ENCODE data around the gene SLC17A2. TPM values are rescaled to one million over a fixed set of nuclear protein-coding genes. Genes with fewer than 3 reads are reported as not detected.

SLC17A2 gene
- total and polyA plus RNA-seq, 12 donors: not detected

DNA sequence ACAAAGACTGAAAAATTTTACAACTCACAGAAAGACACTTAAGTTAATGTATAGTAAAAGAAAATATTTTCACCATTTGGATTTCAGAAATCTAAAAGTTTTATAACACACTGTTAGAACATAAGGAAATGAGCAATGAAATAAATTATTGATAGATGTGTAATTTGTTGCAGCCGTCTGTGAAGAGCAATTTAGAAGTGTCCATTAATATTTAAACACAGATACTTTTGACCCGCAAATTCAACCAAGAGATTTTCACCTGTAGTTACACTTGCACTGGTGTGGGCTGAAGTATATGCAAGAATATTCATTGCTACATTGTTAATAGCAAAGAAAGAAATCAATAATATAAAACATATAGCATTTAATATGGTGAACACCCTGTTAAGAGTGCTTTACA lies 41.9 kb downstream of the SLC17A2 start:
- intact Hi-C loops (cut with DNase I): loop anchor here in 1 of 2 donors (10.0 kb wide), 1 partner anchor 164 kb away; a partner anchor contains a TSS
- Histone ChIP-seq H3K4me1 (replicated peaks in 1 of 2) (peaks cover 3 to 8% of the 10 kb centered on the region in 2 donors), H3K9me3 (replicated peaks in 1 of 3) (no peaks in the 10 kb centered on the region), H3K36me3 (replicated peaks in 1 of 2) (no peaks in the 10 kb centered on the region), H3K4me3 (no peak overlapping the region), H3K27me3 (no peaks in the 10 kb centered on the region), H3K27ac (no peak overlapping the region)
- TF ChIP-seq POLR2A (IDR thresholded peaks at IDR 0.05): no peak
- TF ChIP-seq, protein P1, sequence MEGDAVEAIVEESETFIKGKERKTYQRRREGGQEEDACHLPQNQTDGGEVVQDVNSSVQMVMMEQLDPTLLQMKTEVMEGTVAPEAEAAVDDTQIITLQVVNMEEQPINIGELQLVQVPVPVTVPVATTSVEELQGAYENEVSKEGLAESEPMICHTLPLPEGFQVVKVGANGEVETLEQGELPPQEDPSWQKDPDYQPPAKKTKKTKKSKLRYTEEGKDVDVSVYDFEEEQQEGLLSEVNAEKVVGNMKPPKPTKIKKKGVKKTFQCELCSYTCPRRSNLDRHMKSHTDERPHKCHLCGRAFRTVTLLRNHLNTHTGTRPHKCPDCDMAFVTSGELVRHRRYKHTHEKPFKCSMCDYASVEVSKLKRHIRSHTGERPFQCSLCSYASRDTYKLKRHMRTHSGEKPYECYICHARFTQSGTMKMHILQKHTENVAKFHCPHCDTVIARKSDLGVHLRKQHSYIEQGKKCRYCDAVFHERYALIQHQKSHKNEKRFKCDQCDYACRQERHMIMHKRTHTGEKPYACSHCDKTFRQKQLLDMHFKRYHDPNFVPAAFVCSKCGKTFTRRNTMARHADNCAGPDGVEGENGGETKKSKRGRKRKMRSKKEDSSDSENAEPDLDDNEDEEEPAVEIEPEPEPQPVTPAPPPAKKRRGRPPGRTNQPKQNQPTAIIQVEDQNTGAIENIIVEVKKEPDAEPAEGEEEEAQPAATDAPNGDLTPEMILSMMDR (IDR thresholded peaks at IDR 0.05): no peak
- no peak for DNase-seq
- 81 to 87% (median 83%) methylated on average over 2 of the region's 2 CpGs for WGBS, 4 donors

DNA sequence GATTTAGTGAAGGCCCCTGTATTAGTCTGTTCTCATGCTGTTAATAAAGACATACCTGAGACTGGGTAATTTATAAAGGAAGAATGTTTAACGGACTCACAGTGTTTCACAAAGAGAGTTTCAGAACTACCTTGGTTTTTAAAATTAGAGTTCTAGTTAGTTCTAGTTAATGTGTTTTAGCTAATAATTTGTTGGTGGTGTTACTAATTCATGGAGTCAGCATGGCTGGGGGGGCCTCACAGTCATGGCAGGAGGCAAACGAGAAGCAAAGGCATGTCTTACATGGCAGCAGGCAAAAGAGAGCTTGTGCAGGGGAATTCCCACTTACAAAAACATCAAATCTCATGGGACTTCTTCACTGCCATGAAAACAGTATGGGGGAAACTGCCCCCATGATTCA lies 44.4 kb downstream of the SLC17A2 start:
- no peaks in the 10 kb centered on the region for H3K9me3 ChIP-seq (replicated peaks in 1 of 3)
- 90 to 93% (median 92%) methylated on average over 2 of the region's 2 CpGs for WGBS, 4 donors
- intact Hi-C loops (cut with DNase I): loop anchor here in 1 of 2 donors (10.0 kb wide), 1 partner anchor 161 kb away; a partner anchor contains a TSS
- no peaks in the 10 kb centered on the region for H3K27me3 ChIP-seq
- DNase-seq: no peak
- H3K4me3 ChIP-seq: no peak overlapping the region
- no peak overlapping the region for H3K27ac ChIP-seq
- H3K36me3 ChIP-seq (replicated peaks in 1 of 2): no peaks in the 10 kb centered on the region
- TF ChIP-seq POLR2A (IDR thresholded peaks at IDR 0.05): no peak
- TF ChIP-seq, protein P1 (IDR thresholded peaks at IDR 0.05): no peak
- peaks cover 3 to 11% of the 10 kb centered on the region in 2 donors for H3K4me1 ChIP-seq (replicated peaks in 1 of 2)

DNA sequence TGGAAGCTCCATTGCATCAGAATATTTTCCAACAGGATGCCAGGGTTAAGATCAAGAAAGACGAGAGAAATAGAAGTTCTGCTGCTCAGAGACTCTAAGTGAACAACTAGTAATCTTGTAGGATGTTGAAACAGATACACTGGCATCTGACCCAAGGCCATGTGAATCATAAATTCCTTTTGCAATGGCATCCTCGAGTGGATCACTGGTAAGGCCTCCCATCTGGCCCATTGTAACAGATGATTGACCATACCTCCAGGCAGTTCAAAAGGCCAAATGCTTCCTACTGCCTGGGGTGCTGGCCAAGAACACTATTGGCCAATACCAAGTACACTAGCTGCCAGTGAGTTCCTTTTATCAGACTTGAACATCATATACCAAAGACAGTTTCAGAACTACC lies 46.5 kb downstream of the SLC17A2 start:
- Histone ChIP-seq H3K4me3 (no peak overlapping the region), H3K36me3 (replicated peaks in 1 of 2) (no peaks in the 10 kb centered on the region), H3K4me1 (replicated peaks in 1 of 2) (peaks cover 3 to 11% of the 10 kb centered on the region in 2 donors), H3K27ac (peak overlapping the region; percentile 4 to 78 (median 53)), H3K9me3 (replicated peaks in 1 of 3) (no peaks in the 10 kb centered on the region), H3K27me3 (no peaks in the 10 kb centered on the region)
- peak; percentile 80 to 94 (median 88) for DNase-seq
- TF ChIP-seq, protein P1 (IDR thresholded peaks at IDR 0.05): no peak
- TF ChIP-seq POLR2A (IDR thresholded peaks at IDR 0.05): peak in 1 of 2 donors; percentile 16
- WGBS, 4 donors: 23 to 33% (median 28%) methylated on average over 2 of the region's 2 CpGs
- intact Hi-C loops (cut with DNase I): loop anchor here in 1 of 2 donors (10.0 kb wide), 1 partner anchor 159 kb away; a partner anchor contains a TSS

DNA sequence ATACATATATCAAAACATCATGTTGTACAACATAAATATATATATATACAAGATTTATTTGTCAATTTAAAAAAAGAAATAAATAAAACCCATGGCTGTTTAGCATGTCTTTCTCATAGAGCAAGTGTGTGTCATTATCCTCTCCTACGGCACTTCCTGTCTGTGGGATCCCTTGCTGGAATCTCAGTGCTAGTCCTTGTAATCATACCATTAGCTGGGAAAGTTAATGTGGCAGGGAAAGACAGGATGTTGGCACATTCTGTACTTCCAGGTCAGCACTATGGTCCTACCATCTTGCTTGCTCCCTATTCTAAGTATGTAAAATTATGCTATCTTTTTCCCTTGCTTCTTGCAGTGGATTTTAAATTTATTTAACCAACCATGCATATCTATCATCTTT lies 47.0 kb downstream of the SLC17A2 start:
- H3K9me3 ChIP-seq (replicated peaks in 1 of 3): no peaks in the 10 kb centered on the region
- WGBS, 4 donors: 53 to 76% (median 73%) methylated on average over 1 of the region's 1 CpG
- peak overlapping the region in 4 of 5 donors; percentile 4 to 78 (median 62) for H3K27ac ChIP-seq
- no peak overlapping the region for H3K4me3 ChIP-seq
- H3K36me3 ChIP-seq (replicated peaks in 1 of 2): no peaks in the 10 kb centered on the region
- intact Hi-C loops (cut with DNase I): loop anchor here in 1 of 2 donors (10.0 kb wide), 1 partner anchor 159 kb away; a partner anchor contains a TSS
- peaks cover 3 to 11% of the 10 kb centered on the region in 2 donors for H3K4me1 ChIP-seq (replicated peaks in 1 of 2)
- TF ChIP-seq, protein P1 (IDR thresholded peaks at IDR 0.05): no peak
- no peak for TF ChIP-seq POLR2A (IDR thresholded peaks at IDR 0.05)
- DNase-seq: peak in 2 of 7 donors; percentile 4 to 21
- no peaks in the 10 kb centered on the region for H3K27me3 ChIP-seq
